ENCODE data around the gene TRPM2. TPM values are rescaled to one million over a fixed set of nuclear protein-coding genes. Genes with fewer than 3 reads are reported as not detected.

TRPM2 gene
- polyA plus RNA-seq (2013, experiment 1 of 2; ENCODE audit: insufficient read length) = not detected
- 0.14 TPM for polyA plus RNA-seq (2013, experiment 2 of 2; ENCODE audit: insufficient read length)

- DNase-seq = no peak
These were observed at the start of gene TRPM2 for GRCh38 chr21:44353191-44353970. Gene TRPM2 (plus strand): TSS chr21:44353621. CDS start chr21:44353701, 80 bp downstream.

DNA sequence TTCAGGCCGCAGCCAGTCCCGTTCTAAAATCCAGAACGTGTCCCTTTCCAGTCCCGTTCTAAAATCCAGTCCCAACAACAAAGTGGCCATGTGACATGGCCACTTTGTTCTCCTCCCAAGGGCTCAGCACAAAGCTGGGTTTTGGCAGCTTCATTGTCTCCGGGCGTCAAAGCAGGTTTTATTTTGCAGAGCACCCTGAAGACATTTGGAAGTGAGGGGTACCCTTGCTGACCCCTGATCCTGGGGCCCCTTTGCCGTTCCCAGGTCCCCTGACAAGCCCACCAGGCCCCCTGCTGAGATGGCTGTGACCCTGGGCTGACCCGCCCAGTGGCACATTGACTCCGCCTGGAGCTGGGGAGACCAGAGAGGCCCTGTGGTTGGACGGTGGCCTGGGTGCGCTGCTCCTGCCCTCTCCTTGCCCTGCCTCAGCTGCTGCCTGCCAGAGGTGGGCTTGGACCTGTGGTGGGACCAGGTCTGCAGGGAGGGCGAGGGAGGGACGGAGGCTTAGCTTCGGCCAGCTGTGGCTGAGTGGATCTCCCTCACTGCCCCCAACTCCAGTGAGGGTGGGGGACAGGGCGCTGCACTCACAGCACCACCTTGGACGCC lies 49.3 kb upstream of the TRPM2 start:
- DNase-seq = no peak

GRCh38 chr21:44304877-44305293 lies 48.5 kb upstream of the TRPM2 start:
- DNase-seq = peak; percentile 39

DNA sequence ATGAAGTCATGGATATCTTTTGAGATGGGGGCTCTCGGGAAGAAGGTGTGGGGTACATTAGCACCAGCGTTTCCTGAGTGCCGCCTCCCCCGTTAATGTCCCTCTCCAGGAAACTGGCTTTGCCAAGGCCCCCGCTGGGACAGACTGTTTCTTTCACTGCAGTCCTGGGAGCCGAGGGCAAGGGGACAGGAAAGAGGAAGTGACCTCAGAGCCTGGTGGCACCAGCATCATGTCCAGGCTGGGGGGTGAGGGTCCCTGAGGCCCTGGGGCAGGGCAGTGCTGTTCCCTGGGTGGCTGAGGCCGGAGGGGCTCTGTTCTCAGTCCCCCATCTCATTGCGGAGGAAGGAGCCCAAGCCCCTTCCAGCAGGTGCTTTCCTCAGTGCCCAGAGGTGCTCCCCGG lies 47.7 kb upstream of the TRPM2 start:
- DNase-seq = no peak

- DNase-seq = no peak
These were observed 46.3 kb upstream of the TRPM2 start for GRCh38 chr21:44306936-44307704.

GRCh38 chr21:44310628-44311507 lies 42.6 kb upstream of the TRPM2 start:
- no peak for DNase-seq

DNA sequence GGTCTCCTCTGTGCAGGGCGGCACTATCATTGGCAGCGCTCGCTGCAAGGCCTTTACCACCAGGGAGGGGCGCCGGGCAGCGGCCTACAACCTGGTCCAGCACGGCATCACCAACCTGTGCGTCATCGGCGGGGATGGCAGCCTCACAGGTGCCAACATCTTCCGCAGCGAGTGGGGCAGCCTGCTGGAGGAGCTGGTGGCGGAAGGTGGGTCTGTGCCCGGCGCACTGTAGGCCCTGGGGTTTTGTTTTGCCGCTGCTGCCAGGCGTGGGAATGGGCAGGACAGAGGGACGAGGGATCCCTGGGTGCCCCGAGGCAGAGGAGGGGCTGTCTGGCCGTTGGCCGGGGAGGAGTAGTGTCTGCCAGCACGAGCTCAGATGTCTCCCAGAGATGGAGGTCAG lies 41.3 kb upstream of the TRPM2 start:
- DNase-seq = no peak

- DNase-seq = no peak
These were observed 40.7 kb upstream of the TRPM2 start for GRCh38 chr21:44312716-44313115.

DNA sequence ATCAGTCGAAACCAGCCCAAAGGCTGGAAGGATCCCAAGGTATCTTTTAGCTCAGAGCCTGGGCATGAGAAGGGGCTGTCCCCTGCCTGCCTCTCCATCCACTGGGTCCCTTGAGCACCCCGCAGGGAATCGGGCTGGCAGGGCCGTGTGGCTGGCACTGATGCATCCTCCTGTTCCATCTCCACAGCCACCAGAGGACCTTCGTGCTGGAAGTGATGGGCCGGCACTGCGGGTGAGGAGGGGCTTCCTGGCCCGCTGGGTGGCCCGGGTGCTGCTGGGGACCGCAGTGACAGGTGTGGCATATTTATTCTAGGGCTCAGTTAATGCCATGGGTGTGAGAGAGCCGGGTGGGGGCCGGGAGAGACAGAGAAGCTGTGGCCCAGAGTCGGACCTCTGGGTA lies 40.0 kb upstream of the TRPM2 start:
- DNase-seq = no peak

GRCh38 chr21:44314128-44314527 lies 39.3 kb upstream of the TRPM2 start:
- no peak for DNase-seq

- DNase-seq = no peak
These were observed 38.9 kb upstream of the TRPM2 start for GRCh38 chr21:44314561-44314960.

GRCh38 chr21:44315691-44316203 lies 37.7 kb upstream of the TRPM2 start:
- DNase-seq = no peak

DNA sequence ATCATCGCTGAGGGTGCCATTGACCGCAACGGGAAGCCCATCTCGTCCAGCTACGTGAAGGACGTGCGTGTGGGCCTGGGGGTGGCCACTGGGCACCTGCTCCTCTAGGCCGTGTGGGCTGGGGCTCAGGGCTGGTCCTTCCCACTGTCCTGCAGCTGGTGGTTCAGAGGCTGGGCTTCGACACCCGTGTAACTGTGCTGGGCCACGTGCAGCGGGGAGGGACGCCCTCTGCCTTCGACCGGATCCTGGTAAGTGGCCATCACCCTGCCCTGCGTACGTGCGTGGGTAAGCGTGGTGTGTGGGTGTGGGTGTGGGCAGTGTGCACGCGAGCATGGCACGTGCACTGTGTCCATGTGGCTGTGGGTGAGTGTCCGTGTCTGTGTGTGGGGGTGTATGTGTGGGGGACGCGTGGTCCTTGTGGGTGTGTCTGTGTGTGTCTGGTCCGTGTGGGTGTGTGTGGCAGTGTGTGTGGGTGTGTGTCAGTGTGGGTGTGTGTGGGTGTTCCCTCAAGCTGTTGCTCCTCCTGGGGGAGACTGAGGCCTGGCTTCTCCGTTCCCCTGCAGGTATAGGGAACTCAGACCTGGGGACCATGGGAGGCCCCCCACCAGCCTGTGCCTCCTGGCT lies 37.0 kb upstream of the TRPM2 start:
- no peak for DNase-seq

DNA sequence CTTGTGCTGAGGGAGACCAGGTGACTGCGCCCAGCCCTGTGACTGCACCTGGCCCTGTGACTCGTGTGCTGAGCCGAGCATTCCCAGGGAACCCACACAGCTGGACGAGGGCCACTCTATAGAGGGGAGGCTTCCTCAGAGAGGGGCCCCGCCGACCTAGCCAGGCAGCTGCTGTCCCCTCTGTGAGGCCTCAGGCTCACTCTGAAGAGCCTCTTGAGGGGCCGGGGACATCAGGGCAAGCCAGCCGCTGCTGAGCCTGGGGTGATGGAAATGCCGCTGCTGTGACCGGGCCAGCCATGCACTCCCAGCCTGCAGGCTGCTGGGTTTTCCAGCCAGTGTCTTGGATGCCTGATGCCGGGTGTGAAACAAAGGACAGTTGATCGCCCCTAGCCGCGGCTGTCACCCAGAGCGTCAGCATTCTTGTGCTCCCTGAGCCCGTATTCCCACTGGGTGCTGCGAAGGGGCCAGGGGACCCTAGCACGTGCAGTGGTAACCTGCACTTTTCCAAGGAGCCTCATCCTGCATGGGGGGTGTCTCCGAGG lies 36.1 kb upstream of the TRPM2 start:
- no peak for DNase-seq

DNA sequence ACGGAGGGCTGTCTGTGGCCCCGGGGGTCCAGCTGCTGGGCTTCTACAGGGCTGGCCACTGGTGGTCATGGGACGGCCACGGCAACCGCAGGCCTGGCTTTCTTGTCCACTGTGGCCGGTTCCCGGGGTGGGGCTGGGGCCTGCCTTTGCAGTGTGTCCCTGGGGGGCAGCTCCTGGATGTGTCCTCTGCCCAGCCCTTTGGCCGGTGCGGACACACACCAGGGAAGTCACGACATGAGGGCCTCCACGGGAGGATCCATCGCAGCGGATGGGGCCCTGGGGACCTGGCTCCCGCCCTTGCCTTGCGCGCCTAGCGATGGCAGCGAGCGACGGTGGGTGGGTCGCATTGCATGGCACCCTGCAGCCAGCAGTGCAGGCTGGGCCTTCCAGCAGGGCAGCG lies 35.5 kb upstream of the TRPM2 start:
- no peak for DNase-seq

GRCh38 chr21:44318489-44319285 lies 34.7 kb upstream of the TRPM2 start:
- no peak for DNase-seq

DNA sequence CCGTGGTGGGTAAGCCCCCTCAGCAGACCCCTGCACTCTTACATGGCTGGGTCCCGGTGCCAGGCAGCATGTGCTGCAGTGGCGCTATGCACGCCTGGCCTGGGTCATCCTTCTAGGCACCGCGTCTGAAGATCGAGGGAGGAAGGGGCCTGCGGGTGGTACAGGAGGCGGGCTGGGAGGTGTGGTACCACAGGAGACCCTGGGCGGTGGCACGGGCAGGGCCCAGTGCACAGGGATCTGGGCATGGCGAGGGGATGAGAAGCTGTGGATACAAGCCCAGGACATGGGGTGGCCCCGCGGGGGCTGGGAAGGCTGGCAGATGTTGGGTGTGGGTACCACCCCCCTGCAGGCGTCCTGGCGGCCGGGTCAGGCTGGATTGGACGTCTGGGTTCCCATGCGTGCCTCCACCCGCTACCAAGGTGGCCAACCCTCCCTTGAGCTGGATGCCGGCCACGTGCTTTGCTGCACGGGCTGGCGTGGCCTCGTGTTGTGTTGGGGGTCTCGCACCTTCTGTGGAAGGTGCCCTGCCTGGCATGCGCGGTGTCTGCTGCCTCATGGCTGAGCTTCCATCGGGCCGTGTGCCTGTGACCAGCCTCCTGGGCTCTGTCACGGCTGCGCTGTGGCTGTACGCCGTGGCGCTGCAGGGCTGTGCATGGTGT lies 33.9 kb upstream of the TRPM2 start:
- no peak for DNase-seq

DNA sequence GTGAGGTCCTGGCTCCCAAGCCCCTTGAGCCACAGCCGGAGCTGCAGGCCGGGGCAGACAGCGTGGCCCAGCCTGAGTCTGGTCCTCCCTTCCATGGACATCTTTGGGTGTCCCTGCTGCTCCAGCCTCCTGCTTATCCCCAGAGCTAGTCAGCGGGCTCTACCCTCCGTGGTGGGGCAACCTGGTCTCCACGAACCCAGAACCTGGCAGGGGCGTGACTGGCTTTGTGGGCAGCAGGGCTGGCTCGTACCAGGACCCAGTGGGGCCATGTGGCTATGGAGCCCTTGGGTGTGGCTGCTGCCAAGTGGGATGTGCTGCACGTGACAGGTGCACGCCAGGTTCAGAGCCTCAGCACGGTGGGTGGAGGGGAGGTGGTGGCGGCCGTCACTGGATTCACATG lies 32.6 kb upstream of the TRPM2 start:
- DNase-seq = no peak

DNA sequence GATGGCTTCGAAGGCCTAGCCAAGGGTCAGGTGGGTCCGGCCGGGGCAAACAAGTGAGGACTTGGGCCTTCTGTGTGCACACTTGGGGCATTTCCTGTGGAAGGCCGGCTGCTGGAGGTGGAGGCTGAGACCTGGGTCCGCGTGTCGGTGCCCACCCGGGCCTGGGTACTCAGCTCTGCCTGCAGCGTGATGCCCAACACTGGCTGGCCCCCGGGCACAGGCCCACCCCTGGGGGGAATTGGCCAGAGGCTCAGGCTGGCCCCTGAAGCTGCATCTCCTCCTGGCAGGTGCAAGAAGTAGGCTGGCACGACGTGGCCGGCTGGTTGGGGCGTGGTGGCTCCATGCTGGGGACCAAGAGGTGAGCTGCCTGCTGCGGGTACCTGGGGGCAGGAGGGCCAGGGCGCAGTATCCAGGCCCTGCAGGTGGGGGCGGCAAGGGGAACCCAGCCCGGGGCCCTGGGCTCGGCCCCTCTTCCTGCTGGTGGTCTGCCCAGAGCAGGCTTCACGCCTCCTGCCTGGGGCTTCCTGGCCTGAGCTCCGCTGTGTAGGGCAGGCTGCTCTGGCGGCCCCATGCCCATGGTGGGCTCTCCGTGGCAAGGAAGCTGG lies 31.5 kb upstream of the TRPM2 start:
- DNase-seq = no peak

Measured in fibroblast of skin of scalp (primary cell).